T-helper 2 cell treated with Interferon-gamma antibody and Interleukin-4, amounts not matched to agents 5 μg/mL and 100 μg/mL, for 36 hours (primary cell): ENCODE measurements around the gene SLC39A12.

ENCODE experiments used
- DNase-seq: peaks from one replicate; pipeline ENCODE4 v3.0.0; 2021; ENCODE audit warnings: low spot score
- H3K27ac Mint-ChIP-seq: one replicate; pipeline ENCODE4 v1.8.0; 2021; ENCODE audit warnings: mild to moderate bottlenecking, mixed read lengths
- H3K27me3 Mint-ChIP-seq: one replicate; pipeline ENCODE4 v1.8.0; 2021; ENCODE audit warnings: low read depth, mixed read lengths
- H3K36me3 Mint-ChIP-seq: one replicate; pipeline ENCODE4 v1.8.0; 2021; ENCODE audit warnings: low read depth, mixed read lengths
- H3K4me1 Mint-ChIP-seq: one replicate; pipeline ENCODE4 v1.8.0; 2021; ENCODE audit warnings: low read depth, mixed read lengths
- H3K4me3 Mint-ChIP-seq: one replicate; pipeline ENCODE4 v1.8.0; 2022; ENCODE audit warnings: mild to moderate bottlenecking, moderate library complexity, mixed read lengths
- H3K9me3 Mint-ChIP-seq: one replicate; pipeline ENCODE4 v1.8.0; 2021; ENCODE audit warnings: mixed read lengths

The SLC39A12 gene

DNA sequence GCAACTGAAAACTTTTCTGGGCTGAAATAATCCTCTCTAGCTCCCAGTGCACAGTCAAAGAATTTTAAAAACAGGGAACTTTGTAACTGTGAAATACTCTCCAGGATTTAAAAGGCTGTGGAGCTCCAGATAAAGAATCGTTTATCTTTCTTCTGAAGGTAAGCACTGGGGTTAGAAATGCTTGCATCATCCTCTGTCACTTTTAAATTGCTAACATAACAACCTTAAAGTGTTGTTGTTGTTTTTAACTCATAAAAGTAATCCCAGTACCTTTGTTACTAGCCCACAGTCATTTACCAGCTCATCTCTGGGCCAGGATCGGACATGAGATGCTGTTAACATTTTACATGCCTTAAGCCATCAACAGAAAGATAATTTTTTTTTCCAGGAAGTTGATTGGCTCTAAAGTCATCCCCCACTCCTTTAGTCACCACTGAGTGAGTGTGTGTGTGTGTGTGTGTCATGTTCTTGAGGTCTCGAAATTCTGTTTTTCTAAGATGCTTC, at the start of gene SLC39A12:
SLC39A12 (plus strand) TSS at position 51 of the 504 bp plus-strand sequence. CDS start 1,359 bp downstream, outside the sequence.
- Mint-ChIP-seq H3K4me3 (no peak within 1 kb of the TSS), H3K9me3 (peaks cover 5% of the 10 kb centered on the region), H3K36me3 (no peaks in the 10 kb centered on the region), H3K27ac (no peak within 1 kb of the TSS), H3K4me1 (no peaks in the 10 kb centered on the region), H3K27me3 (no peaks in the 10 kb centered on the region)
- no peak for DNase-seq

DNA sequence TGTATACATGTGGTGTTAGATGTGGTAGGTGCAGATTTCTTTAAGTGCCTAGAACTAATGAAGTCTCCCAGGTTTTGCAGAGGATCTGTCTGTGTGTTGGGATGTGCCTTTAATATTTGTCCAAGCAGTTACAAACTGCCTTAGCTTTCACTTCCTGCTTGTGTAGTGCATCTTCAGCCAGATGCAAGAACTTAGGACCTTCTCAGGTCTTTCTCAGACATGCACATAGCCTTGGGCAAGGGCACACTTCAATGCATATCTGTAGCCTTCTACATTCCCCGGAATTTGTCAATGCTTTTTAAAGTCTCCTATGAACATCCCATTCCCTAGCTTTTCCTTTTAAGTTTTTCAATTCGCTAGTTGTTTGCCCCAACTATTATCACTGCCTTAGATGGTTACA, 47.2 kb upstream of the SLC39A12 start:
- H3K36me3 Mint-ChIP-seq = no peaks in the 10 kb centered on the region
- no peak overlapping the region for H3K27ac Mint-ChIP-seq
- no peaks in the 10 kb centered on the region for H3K9me3 Mint-ChIP-seq
- H3K4me1 Mint-ChIP-seq = no peaks in the 10 kb centered on the region
- no peaks in the 10 kb centered on the region for H3K27me3 Mint-ChIP-seq
- no peak for DNase-seq
- no peak overlapping the region for H3K4me3 Mint-ChIP-seq

DNA sequence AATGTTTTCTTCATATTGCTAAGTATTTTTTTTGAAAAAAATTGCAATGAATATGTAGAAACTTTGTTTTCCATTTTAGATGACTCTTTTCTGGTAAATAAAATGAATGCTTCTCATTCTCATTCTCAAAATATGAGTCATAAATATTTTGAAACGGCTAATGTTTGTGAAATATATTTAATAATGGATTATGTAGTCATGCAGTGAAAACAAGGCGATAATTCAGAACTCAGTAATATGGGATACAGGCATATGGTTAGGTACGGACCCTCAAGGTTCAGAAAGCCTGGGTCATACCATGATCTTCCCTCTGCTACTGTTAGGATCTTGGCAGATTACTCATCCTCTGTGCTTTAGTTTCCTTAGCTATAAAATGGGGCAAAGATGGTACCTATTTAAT, 46.2 kb upstream of the SLC39A12 start:
- Mint-ChIP-seq H3K4me1 (no peaks in the 10 kb centered on the region), H3K27me3 (no peaks in the 10 kb centered on the region), H3K27ac (no peak overlapping the region), H3K36me3 (no peaks in the 10 kb centered on the region), H3K9me3 (no peaks in the 10 kb centered on the region), H3K4me3 (no peak overlapping the region)
- no peak for DNase-seq

- H3K27me3 Mint-ChIP-seq = no peaks in the 10 kb centered on the region
- no peaks in the 10 kb centered on the region for H3K4me1 Mint-ChIP-seq
- no peak overlapping the region for H3K4me3 Mint-ChIP-seq
- DNase-seq = no peak
- H3K27ac Mint-ChIP-seq = no peak overlapping the region
- no peaks in the 10 kb centered on the region for H3K9me3 Mint-ChIP-seq
- no peaks in the 10 kb centered on the region for H3K36me3 Mint-ChIP-seq
Measured at GRCh38 chr10:17906002-17906401, 45.7 kb upstream of the SLC39A12 start.

GRCh38 chr10:17907641-17908040, 44.1 kb upstream of the SLC39A12 start:
- Mint-ChIP-seq H3K27me3 (no peaks in the 10 kb centered on the region), H3K4me1 (no peaks in the 10 kb centered on the region), H3K36me3 (no peaks in the 10 kb centered on the region), H3K27ac (no peak overlapping the region), H3K4me3 (no peak overlapping the region), H3K9me3 (no peaks in the 10 kb centered on the region)
- no peak for DNase-seq

- H3K27ac Mint-ChIP-seq = no peak overlapping the region
- H3K4me1 Mint-ChIP-seq = no peaks in the 10 kb centered on the region
- H3K4me3 Mint-ChIP-seq = no peak overlapping the region
- no peaks in the 10 kb centered on the region for H3K9me3 Mint-ChIP-seq
- H3K27me3 Mint-ChIP-seq = no peaks in the 10 kb centered on the region
- DNase-seq = no peak
- H3K36me3 Mint-ChIP-seq = no peaks in the 10 kb centered on the region
Measured at GRCh38 chr10:17910125-17910789, 41.5 kb upstream of the SLC39A12 start.

GRCh38 chr10:17912754-17913153, 39.0 kb upstream of the SLC39A12 start:
- Mint-ChIP-seq H3K27me3 (no peaks in the 10 kb centered on the region), H3K9me3 (no peaks in the 10 kb centered on the region), H3K36me3 (no peaks in the 10 kb centered on the region), H3K27ac (no peak overlapping the region), H3K4me3 (no peak overlapping the region), H3K4me1 (no peaks in the 10 kb centered on the region)
- DNase-seq = no peak

- H3K4me3 Mint-ChIP-seq = no peak overlapping the region
- no peaks in the 10 kb centered on the region for H3K4me1 Mint-ChIP-seq
- no peak overlapping the region for H3K27ac Mint-ChIP-seq
- H3K9me3 Mint-ChIP-seq = no peaks in the 10 kb centered on the region
- no peak for DNase-seq
- no peaks in the 10 kb centered on the region for H3K36me3 Mint-ChIP-seq
- H3K27me3 Mint-ChIP-seq = no peaks in the 10 kb centered on the region
Measured at GRCh38 chr10:17913604-17914003, 38.1 kb upstream of the SLC39A12 start.

DNA sequence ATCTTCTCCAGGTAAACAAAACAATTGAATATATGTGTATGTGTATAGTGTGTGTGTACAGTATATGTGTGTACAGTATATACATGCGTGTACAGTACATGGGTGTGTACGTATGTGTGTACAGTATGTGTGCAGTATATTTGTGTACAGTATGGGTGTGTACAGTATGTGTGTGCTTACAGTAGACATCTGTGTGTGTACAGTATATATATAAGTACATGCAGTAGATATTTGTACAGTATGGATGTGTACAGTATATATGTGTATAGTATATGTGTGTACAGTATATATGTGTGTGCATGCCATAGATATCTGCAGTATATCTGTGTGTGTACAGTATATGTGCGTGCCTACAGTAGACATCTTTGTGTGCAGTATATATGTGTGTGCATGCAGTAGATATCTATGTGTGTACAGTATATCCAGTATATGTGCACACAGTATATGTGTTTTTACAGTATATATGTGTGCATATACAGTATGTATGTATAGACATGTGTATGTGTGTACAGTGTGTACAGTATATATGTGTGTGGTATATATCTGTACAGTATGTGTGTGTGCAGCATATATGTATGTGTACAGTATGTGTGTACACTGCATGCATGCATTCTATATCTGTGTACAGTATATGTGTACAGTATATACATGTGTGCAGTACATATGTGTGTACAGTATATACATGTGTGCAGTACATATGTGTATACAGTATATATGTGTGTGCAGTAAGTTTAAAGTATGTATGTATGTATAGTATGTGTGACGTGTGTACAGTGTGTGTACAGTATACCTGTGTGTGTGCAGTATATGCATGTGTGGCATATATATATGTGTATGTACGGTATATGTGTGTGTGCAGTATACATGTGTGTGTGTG, 37.3 kb upstream of the SLC39A12 start:
- H3K27ac Mint-ChIP-seq = no peak overlapping the region
- no peaks in the 10 kb centered on the region for H3K9me3 Mint-ChIP-seq

DNA sequence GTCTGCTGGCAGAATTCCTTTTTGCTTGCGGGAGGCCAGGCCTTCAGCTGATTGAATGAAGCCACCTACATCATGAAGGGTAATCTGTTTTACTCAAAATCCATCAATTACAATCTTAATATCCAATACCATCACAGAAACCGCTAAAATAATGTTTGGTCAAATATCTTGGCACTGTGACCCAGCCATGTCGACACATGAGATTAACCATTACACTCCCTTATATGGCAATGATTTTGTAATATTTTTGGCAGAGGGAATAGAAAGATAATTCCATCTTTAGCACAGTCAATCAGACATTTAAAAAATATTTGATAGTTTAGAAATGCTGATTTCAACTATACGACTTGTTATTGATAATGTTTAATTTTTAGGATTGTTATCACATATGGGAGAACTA, 36.5 kb upstream of the SLC39A12 start:
- DNase-seq = no peak
- Mint-ChIP-seq H3K9me3 (peaks cover 4% of the 10 kb centered on the region), H3K4me3 (no peak overlapping the region), H3K36me3 (no peaks in the 10 kb centered on the region), H3K27ac (no peak overlapping the region), H3K4me1 (no peaks in the 10 kb centered on the region), H3K27me3 (no peaks in the 10 kb centered on the region)

More for the DNA sequence above, 37.3 kb upstream of the SLC39A12 start:
- Mint-ChIP-seq H3K4me1 (no peaks in the 10 kb centered on the region), H3K36me3 (no peaks in the 10 kb centered on the region), H3K4me3 (no peak overlapping the region), H3K27me3 (no peaks in the 10 kb centered on the region)
- DNase-seq = no peak

- Mint-ChIP-seq H3K36me3 (no peaks in the 10 kb centered on the region), H3K4me3 (no peak overlapping the region), H3K4me1 (no peaks in the 10 kb centered on the region), H3K9me3 (peaks cover 8% of the 10 kb centered on the region), H3K27me3 (no peaks in the 10 kb centered on the region), H3K27ac (no peak overlapping the region)
- no peak for DNase-seq
Measured at GRCh38 chr10:17918187-17918903, 33.4 kb upstream of the SLC39A12 start.

- Mint-ChIP-seq H3K27me3 (no peaks in the 10 kb centered on the region), H3K9me3 (peaks cover 8% of the 10 kb centered on the region), H3K4me3 (no peak overlapping the region), H3K36me3 (no peaks in the 10 kb centered on the region), H3K4me1 (no peaks in the 10 kb centered on the region), H3K27ac (no peak overlapping the region)
- DNase-seq = no peak
Measured at GRCh38 chr10:17921378-17921777, 30.3 kb upstream of the SLC39A12 start.

DNA sequence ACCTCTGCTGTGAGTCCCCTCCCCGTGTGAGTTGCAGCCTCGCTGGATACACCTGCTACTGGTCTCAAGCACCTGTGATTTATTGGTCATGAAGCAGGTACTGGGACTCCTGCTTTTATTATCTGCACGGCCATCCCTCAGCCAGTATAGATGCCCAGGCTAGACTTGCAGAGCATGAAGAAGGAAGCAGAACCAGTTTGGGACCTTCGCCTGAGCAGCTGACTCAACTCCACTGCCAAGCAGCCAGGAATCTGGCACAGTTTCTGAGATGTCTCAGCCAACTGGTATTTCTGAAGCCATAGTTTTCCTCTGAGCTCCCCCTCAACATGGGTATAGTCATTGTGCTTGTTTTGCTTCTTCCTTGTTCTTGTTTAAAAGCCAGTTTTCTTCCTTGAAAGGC, 28.0 kb upstream of the SLC39A12 start:
- no peak overlapping the region for H3K27ac Mint-ChIP-seq
- H3K4me1 Mint-ChIP-seq = no peaks in the 10 kb centered on the region
- H3K36me3 Mint-ChIP-seq = no peaks in the 10 kb centered on the region
- H3K9me3 Mint-ChIP-seq = peaks cover 8% of the 10 kb centered on the region
- DNase-seq = no peak
- H3K4me3 Mint-ChIP-seq = no peak overlapping the region
- no peaks in the 10 kb centered on the region for H3K27me3 Mint-ChIP-seq
